Measurements from ENCODE around the gene SPOCK3. TPM values are rescaled to one million over a fixed set of nuclear protein-coding genes. Genes with fewer than 3 reads are reported as not detected.

Gene SPOCK3
- total and polyA plus RNA-seq, 2 donors (not counting 3 experiments of a cell fraction or from before 2014, with no cell fraction given): 0.10 TPM; not detected in 1

GRCh38 chr4:167176723-167177367 is 57.4 kb downstream of the SPOCK3 start:
- TF ChIP-seq JUN (IDR thresholded peaks at IDR 0.05; ENCODE audit: borderline replicate concordance, insufficient read depth, insufficient read length, low read depth) (no peak), GATA2 (IDR thresholded peaks at IDR 0.05; ENCODE audit: insufficient read depth, insufficient read length, low read depth, low read length) (no peak), POLR2AphosphoS5 (IDR thresholded peaks at IDR 0.05; ENCODE audit: insufficient read depth, low read depth, low read length) (no peak), FOS (IDR thresholded peaks at IDR 0.05; ENCODE audit: borderline replicate concordance, insufficient read depth, low read length) (no peak), POLR2A (IDR thresholded peaks at IDR 0.05; ENCODE audit: low read depth, low read length) (no peak), MAX (IDR thresholded peaks at IDR 0.05; ENCODE audit: insufficient read depth, insufficient read length) (no peak), MYC (IDR thresholded peaks at IDR 0.05; ENCODE audit: low read depth, low read length) (no peak), EZH2 (IDR thresholded peaks at IDR 0.05; ENCODE audit: borderline replicate concordance, low read depth, low read length, severe bottlenecking) (no peak)
- Histone ChIP-seq H3K9me3 (replicated peaks; ENCODE audit: control insufficient read depth, insufficient read depth, low read length) (no peaks in the 10 kb centered on the region), H3K36me3 (ENCODE audit: control insufficient read depth in 2 of 2, extremely low read depth in 1 of 2, insufficient read depth in 2 of 2, low read length in 2 of 2) (no peaks in the 10 kb centered on the region), H3K4me2 (ENCODE audit: insufficient read depth, low read length) (no peak overlapping the region), H2AFZ (ENCODE audit: low read depth, low read length) (no peak overlapping the region), H3K9ac (replicated peaks; ENCODE audit: extremely low read depth, insufficient read depth, low read length) (no peak overlapping the region), H4K20me1 (replicated peaks; ENCODE audit: control insufficient read depth, extremely low read depth, insufficient read depth, low read length) (no peaks in the 10 kb centered on the region), H3K79me2 (ENCODE audit: control insufficient read depth, insufficient read depth, low read length) (no peaks in the 10 kb centered on the region), H3K27me3 (ENCODE audit: control insufficient read depth in 2 of 2, insufficient read depth in 2 of 2, low read length in 2 of 2) (no peaks in the 10 kb centered on the region), H3K4me1 (ENCODE audit: control insufficient read depth, extremely low read depth, insufficient read depth, low read length) (no peaks in the 10 kb centered on the region), H3K27ac (ENCODE audit: insufficient read depth, low read depth, low read length) (no peak overlapping the region), H3K9me1 (replicated peaks; ENCODE audit: control insufficient read depth, extremely low read depth, insufficient read depth, low read length) (no peaks in the 10 kb centered on the region), H3K4me3 (replicated peaks in 1 of 3; ENCODE audit: insufficient read depth in 1 of 3, low read depth in 1 of 3, low read length in 3 of 3) (no peak overlapping the region)
- no peak for DNase-seq (ENCODE audit: low read depth, low spot score)
- dilution Hi-C loops (cut with MboI; ENCODE audit: extremely low pct_ligation_motif_present, low sequenced_read_pairs) (no loop called here), intact Hi-C loops (cut with micrococcal nuclease) (no loop called here)
- ChIA-PET POLR2A (no interaction called here), CTCF (no interaction called here)
- BruUV-seq (replicated peaks): no TSS peak
- no peak for FAIRE-seq

- TF ChIP-seq MAX (IDR thresholded peaks at IDR 0.05; ENCODE audit: insufficient read depth, insufficient read length): no peak
- no peak for TF ChIP-seq EZH2 (IDR thresholded peaks at IDR 0.05; ENCODE audit: borderline replicate concordance, low read depth, low read length, severe bottlenecking)
- no peak for TF ChIP-seq FOS (IDR thresholded peaks at IDR 0.05; ENCODE audit: borderline replicate concordance, insufficient read depth, low read length)
- TF ChIP-seq POLR2AphosphoS5 (IDR thresholded peaks at IDR 0.05; ENCODE audit: insufficient read depth, low read depth, low read length): no peak
- no peak for TF ChIP-seq MYC (IDR thresholded peaks at IDR 0.05; ENCODE audit: low read depth, low read length)
- TF ChIP-seq GATA2 (IDR thresholded peaks at IDR 0.05; ENCODE audit: insufficient read depth, insufficient read length, low read depth, low read length): no peak
- TF ChIP-seq CTCF (IDR thresholded peaks at IDR 0.05; ENCODE audit: extremely low read depth in 1 of 2, insufficient read depth in 1 of 2, low read depth in 1 of 2, low read length in 2 of 2): no peak
- TF ChIP-seq JUN (IDR thresholded peaks at IDR 0.05; ENCODE audit: borderline replicate concordance, insufficient read depth, insufficient read length, low read depth): no peak
- TF ChIP-seq POLR2A (IDR thresholded peaks at IDR 0.05; ENCODE audit: low read depth, low read length): no peak
- no peaks in the 10 kb centered on the region for H3K79me2 ChIP-seq (ENCODE audit: control insufficient read depth, insufficient read depth, low read length)
- no peaks in the 10 kb centered on the region for H3K4me1 ChIP-seq (ENCODE audit: control insufficient read depth, extremely low read depth, insufficient read depth, low read length)
- no peak overlapping the region for H2AFZ ChIP-seq (ENCODE audit: low read depth, low read length)
- intact Hi-C loops (cut with micrococcal nuclease): no loop called here
- no peak overlapping the region for H3K4me2 ChIP-seq (ENCODE audit: insufficient read depth, low read length)
- DNase-seq (ENCODE audit: low read depth, low spot score) (no peak), FAIRE-seq (no peak)
- no peaks in the 10 kb centered on the region for H3K9me1 ChIP-seq (replicated peaks; ENCODE audit: control insufficient read depth, extremely low read depth, insufficient read depth, low read length)
- no peaks in the 10 kb centered on the region for H4K20me1 ChIP-seq (replicated peaks; ENCODE audit: control insufficient read depth, extremely low read depth, insufficient read depth, low read length)
- H3K9me3 ChIP-seq (replicated peaks; ENCODE audit: control insufficient read depth, insufficient read depth, low read length): no peaks in the 10 kb centered on the region
- H3K27ac ChIP-seq (ENCODE audit: insufficient read depth, low read depth, low read length): no peak overlapping the region
- no peaks in the 10 kb centered on the region for H3K36me3 ChIP-seq (ENCODE audit: control insufficient read depth in 2 of 2, extremely low read depth in 1 of 2, insufficient read depth in 2 of 2, low read length in 2 of 2)
- CTCF ChIA-PET: no interaction called here
- no peak overlapping the region for H3K4me3 ChIP-seq (replicated peaks in 1 of 3; ENCODE audit: insufficient read depth in 1 of 3, low read depth in 1 of 3, low read length in 3 of 3)
- no TSS peak for BruUV-seq (replicated peaks)
- no peaks in the 10 kb centered on the region for H3K27me3 ChIP-seq (ENCODE audit: control insufficient read depth in 2 of 2, insufficient read depth in 2 of 2, low read length in 2 of 2)
- POLR2A ChIA-PET: interaction anchor here (0.6 kb wide), 1 partner anchor 27 kb away, joined by 6 read pairs; no protein-coding TSS in a partner anchor
- H3K9ac ChIP-seq (replicated peaks; ENCODE audit: extremely low read depth, insufficient read depth, low read length): no peak overlapping the region
- dilution Hi-C loops (cut with MboI; ENCODE audit: extremely low pct_ligation_motif_present, low sequenced_read_pairs): no loop called here
Measured at GRCh38 chr4:167171928-167172327, 62.4 kb downstream of the SPOCK3 start.
